Left renal cortex interstitium (tissue), 4 donors: ENCODE results near the gene CCDC106. TPM values are rescaled to one million over a fixed set of nuclear protein-coding genes. Genes with fewer than 3 reads are reported as not detected.

ENCODE experiments used
- DNase-seq, 4 donors: peaks; one replicate each; pipeline ENCODE4 v3.0.0-alpha.2; 2013; ENCODE audit warnings: low read depth in 4 of 4, low spot score in 2 of 4, missing footprints in 1 of 4
- polyA plus RNA-seq, 4 donors: library from polyadenylated mRNA; unstranded; fragments of 120-200 nt; gene quantifications; one replicate each; pipeline ENCODE4 v1.2.1, GENCODE V29; 2013; ENCODE audit not compliant: insufficient read length in 4 of 4

The CCDC106 gene
- polyA plus RNA-seq, 4 donors: 18.3 to 29.6 (median 25.8) TPM

DNA sequence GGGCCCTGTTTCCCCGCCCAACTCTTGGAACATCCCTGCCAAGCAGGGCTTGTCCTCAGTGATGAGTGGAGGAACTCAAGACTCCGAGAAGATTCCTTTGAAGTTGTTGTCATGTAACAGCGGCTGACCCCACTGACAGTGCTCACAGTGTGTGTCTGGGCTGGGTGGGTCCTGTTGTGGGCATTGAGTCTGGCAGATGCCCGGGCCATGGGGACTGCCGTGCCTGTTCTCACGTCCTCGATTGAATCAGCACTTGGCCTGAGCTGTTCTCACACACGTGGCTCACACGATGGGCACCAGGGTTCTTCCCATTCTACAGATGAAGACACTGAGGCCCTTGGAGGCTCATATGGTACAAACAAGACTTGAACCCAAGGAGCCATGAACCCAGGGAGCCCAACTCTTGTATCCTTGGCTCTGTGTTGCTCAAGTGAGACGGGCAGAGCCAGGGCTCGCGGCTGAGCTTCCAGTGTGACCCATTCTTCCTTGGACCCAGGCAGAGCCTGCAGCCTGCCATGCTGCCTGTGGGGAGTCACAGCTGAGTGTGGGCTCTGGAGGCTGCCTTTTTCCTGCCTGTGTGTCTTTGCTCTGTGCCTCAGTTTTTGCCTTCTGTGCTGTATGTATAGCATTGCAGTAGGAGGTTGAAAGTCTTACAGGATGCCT, 18.5 kb downstream of the CCDC106 start:
- DNase-seq: no peak

DNA sequence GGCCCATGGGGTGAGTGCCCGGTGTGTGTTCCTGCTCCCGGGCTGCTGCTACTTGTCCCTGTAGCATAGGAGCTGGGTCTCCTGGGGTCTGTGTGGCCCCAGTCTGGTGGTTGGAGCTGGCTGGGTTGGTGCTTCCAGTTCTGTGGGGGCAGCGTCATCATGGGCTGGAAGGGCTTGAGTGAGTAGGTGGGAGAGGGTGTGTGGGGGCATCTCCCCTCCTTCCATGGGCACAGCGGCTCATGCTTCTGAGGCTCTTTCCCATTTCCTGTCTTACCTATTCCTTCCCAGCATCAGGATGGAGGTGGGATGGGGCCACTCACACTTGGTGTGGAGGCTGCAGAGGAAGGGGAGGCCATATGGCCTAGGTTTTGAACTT, 19.0 kb downstream of the CCDC106 start:
- DNase-seq: no peak

DNA sequence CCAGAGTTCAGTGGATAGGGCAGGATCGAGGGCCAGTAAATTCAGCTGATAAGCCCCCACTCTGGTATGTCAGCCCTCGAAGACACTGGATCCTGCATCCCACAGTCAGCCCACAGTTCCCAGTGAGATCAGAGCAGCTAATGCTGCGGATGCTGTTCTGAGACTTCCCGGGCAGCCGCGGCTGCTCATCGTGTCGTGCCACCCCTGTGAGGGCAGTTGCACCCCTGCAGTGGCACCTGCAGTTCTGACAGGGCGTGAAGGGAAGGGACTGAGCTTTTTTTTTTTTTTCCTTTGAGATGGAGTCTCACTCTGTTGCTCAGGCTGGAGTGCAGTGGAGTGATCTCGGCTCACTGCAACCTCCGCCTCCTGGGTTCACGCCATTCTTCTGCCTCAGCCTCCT, 19.5 kb downstream of the CCDC106 start:
- DNase-seq: no peak

DNA sequence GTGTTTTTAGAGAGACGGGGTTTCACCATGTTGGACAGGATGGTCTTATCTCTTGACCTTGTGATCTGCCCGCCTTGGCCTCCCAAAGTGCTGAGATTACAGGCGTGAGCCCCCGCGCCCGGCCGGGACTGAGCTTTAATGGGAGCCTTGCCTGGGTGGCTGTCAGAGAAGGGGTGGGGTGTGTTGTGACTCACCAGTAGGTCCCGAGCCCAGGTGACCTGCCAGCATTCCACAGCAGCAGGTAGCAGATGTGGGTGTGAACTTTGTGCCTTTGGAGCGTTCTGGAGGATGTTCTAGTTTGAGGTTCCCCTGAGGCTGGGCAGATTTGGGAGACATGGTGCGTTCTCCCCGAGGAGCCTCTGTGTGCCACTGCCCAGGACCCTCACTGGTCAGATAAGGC, 19.9 kb downstream of the CCDC106 start:
- no peak for DNase-seq

DNA sequence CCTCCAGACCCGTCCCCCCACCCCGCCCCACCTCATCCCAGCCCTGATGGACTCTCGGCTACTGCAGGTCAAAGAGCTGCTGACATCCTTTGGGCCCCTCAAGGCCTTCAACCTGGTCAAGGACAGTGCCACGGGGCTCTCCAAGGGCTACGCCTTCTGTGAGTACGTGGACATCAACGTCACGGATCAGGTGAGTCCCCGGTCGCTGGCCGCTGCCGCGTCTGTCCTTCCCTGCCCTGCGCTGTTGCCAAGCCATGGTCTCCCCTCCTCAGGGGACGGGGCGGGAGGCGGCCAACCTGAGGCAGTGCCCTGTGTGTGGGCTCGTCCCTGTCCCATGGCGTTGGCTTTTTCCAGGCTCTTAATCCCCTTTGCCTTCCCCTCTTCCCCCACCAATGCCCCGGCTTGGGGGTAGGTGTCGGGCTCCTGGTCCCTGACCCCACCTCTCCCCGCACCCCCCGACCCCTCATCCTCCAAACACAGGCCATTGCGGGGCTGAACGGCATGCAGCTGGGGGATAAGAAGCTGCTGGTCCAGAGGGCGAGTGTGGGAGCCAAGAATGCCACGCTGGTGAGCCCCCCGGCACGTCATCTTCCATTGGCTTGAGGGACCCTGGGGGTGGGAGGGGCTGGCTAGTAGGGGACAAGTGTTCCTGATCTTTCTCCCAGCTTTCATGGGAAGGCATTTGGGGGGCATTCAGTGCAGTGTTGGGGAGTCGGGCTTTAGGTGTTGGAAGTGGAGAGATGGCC, 20.8 kb downstream of the CCDC106 start:
- no peak for DNase-seq

DNA sequence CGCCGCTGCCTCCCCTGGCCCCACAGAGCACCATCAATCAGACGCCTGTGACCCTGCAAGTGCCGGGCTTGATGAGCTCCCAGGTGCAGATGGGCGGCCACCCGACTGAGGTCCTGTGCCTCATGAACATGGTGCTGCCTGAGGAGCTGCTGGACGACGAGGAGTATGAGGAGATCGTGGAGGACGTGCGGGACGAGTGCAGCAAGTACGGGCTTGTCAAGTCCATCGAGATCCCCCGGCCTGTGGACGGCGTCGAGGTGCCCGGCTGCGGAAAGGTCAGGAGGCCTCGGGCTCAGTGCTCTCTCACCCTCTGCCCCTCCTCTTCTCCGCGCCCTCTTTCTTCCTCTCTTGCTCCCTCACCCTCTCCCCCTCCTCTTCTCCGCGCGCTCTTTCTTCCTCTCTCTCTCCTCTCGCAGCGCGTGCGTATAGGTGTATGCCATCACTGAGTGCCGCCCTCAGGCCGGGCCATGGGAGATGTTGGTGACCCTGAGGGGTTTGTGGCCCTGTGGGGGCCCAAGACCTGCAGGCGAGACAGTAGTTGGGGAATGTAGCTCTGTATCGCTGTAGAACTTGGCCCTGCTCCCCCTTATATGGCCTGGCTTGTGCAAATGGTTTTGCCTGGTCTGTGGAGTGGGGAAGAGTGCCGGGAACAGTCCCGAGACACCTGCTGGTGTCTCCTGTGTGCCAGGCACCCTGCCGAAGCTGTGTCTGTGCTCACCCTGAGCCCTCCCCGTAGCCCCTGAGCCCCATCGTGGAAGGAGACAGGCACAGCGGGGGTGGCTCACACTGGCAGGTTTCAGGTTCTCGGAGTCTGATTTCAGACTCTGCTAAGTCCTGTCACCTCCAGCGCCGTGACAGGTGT, 21.6 kb downstream of the CCDC106 start:
- DNase-seq: no peak

DNA sequence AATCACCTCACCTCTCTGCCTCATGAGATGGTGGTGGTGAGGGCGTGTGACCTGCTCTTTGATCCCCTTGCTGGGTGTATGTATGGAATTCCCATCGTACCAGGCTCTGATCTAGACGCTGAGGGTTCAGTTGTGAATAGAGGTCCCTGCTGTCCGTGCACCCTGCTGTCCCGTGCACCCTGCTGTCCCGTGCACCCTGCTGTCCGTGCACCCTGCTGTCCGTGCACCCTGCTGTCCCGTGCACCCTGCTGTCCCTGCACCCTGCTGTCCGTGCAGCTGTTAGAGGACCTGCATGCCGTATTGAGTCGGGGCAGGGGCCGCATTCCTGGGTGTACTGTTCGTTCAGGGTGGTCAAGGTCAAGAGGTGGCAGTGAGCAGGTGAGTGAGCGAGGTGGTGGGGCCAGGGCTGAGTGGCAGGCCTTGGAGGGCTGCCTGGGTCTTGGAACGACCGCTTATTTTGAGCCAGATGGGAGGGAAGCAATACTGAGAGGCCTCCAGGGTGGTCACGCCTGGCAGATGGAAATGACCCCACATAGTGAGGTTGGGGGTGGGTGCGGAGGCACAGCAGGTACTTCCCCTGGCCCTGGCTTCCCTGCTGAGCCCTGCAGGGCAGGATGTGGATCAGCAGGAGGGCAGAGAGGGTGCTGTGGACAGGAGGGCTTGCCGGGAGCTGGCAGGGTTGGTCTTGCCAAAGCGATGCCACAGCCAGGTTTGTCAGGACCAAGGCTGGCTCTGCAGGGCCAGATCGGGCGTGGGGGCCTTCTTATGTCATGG, 22.5 kb downstream of the CCDC106 start:
- DNase-seq: no peak

DNA sequence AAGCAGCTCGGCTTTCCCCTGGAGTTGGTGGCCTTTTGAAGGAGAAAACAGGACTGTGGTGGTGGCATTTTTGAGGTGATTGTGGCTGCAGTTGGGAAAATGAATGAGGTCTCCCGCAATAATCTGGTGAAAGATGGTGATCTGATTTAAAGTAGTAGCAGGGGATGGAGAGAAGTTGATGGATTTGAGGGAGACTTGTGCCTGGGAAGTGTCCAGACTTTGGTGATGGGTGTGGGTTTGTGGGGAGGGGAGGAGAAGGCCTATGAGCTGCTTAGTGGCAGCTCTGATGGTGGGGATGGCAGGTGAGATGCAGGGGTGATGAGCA, 23.0 kb downstream of the CCDC106 start:
- DNase-seq: no peak

DNA sequence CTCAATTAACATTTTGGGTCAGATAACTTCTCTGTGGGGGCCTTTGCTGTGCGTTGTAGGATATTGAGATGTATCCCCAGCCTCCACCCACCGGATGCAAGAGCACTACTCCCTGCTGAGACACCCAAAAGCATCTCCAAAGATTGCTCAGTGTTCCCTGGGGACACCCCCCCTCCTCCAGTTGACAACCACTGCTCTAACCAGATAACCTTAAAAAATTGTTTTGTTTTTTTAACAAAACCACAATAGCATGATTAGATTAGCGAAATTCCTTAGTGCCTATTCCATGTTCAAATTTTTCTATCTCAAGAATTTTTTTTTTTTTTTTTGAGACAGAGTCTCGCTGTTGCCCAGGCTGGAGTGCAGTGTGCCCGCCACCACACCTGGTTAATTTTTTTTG, 24.4 kb downstream of the CCDC106 start:
- DNase-seq: no peak

DNA sequence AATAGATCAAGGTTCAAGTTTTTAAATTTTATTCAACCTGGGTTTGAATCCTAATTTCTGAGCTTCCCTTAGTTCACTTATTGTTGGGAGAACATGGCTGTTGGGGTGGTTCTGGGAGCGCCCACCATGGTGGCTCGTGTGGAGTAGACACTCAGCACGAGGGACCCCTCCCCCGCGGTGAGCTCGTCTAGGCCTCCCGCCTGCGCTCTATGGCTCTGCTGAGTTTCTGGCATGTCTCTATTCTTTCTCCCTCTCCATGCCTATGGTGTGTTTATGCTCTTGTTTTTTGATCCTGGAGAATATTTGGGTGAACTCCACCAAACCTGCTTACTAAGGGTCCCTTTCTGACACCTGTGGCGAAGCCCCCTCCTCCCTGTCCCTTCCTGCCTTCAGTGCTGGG, 25.5 kb downstream of the CCDC106 start:
- DNase-seq: no peak

DNA sequence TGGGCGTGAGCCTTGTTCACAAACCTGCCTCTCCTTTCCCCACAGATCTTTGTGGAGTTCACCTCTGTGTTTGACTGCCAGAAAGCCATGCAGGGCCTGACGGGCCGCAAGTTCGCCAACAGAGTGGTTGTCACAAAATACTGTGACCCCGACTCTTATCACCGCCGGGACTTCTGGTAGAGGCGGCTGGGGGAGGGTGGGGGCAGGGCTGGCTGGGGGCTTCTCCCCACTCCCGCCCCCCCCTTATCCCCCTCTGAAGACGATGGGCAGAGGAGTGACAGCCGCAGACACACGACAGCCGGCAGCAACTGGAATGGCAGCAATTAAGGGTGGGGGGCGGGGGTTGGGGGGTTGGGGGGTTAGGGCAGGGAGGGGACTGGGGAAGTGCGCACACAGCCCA, 25.9 kb downstream of the CCDC106 start:
- no peak for DNase-seq

DNA sequence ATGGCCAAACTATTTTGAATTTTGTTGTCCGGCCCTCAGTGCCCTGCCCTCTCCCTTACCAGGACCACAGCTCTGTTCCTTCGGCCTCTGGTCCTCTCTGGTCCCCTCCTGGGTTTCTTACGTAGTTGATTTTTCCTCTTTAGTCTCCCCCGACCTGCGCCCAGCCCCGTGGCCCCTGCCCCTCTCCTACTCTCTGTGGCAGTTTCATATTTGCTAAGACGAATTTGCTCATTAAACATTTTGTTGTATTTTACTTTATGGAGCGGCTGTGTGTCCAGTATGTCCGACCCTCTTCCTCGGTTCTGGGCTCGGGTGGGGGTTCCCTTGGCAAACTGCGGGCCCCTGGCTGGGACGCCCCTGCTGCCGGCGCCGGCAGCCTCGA, 26.4 kb downstream of the CCDC106 start:
- DNase-seq: no peak

DNA sequence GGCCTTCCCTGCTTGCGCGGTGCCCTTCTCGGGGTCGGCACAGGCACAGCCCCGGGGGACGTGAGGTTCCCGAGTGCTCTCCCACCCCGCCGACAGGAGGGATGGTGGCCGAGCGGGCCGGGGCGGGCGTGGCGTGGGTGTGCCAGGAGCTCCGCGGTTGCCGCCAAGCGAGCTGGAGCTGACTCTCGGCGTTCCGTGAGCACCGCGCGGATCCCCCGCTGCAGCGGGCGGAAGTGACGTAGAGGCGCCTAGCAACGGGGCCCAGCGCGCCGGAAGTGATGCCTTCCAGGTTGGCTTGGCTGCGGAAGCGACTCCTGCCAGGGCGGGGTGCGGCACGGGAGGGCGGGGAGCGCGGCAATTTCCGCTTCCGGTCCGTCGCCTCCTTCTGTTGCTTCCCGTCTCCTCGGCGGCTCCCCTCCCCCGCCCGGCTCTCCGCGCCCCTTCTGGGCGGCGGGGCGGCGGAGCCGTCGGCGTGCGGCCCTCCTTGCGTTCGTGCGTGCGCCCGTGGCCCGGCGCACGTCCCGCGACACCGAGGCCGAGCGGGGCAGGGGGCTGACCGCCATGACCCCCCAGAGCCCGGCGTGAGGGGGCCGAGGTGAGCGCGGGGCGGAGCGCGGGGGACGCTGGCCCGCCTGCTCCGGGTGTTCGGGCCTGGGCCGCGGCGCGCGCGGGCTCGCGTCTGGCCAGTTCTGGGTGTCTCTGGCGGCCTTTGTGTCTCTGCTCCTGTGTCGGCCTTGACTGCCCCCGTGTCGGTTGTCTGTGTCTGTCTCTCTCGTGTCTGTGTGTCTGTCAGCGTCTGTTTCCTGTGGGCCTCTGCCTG, 27.0 kb downstream of the CCDC106 start, which contains the start of gene EPN1:
TSS of gene EPN1 (plus strand) at position 386 of the 820 bp plus-strand sequence. CDS start 3,402 bp downstream, outside the sequence.
- peak; percentile 56 to 89 (median 82) for DNase-seq

DNA sequence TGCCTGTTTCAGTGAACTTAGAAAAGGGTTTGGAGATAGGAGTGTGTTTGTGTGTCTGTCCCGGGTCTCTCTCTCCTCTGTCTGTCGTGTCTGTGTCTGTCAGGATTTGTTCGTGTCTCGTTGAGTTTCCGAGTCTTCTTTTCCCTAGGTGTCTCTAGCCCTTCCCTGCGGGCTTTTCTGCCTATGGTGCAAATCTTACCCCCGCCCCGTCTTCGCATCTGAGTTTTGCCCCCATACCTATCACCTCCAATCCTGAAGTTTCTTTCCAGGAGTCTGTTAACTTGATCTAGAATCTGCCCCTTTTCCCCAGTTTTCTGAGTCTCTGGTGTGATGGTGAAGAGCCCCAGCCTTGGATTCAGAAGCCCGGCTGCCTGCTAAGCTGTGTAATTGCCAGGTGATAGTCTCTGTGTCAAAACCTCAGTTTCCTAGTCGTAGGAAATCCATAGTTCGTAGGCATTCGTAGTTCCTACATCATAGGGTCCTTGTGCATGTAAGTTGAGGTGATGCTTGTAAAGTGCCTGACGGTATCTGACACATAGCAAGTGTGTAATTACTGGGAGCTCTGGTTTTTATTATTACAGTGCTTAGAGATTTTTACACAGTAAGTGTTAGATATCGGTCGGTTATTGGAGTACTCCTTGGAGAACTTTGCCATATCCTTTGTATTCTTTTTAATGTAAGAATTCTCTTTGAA, 27.8 kb downstream of the CCDC106 start:
- no peak for DNase-seq

DNA sequence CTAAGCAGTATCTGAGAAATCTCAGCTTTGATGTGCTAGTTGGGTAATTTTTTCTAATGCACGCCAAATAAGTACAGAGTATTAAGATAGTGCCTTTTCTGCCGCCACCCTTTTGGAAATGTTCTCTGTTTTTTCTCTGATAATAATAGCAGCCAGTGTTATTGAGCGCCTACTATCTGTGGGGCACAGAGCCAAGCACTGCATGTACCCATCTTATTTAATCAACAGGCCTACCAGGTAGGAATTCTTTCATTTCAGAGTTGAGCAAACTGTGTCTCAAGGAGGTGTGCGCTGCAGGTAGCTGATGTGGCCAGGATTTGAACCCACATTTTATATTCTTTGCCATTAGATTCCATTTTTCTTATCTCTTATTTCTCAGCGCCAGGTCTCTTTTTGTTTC, 28.4 kb downstream of the CCDC106 start:
- no peak for DNase-seq

DNA sequence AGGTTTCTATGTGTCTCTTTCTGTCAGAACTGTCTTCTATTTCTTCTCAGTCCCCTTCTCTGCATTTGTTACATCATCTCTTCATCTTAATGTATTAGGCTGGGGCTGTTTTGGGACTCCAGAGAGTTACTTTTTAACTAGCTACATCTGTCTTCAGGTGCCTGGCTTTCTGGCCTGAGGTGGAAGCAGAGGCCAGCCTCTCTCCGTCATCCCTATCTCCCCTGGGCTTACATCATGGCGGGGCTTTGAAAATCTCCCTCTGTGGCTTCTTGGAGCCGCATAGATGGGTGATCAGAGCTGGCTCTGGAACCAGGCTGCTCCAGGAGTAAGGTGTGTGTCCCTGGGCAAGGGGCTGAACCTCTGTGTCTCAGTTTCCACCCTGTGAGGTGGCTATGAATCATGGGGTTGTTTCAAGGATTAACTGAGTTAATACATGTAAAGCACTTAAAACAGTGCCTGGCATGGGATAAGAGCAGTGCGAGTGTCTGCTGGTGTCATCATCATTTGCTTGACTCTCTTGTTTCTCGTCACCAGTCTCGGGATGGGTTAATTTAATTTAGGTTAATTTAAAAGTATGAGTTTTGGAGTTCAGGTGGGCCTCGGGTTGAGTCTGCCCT, 29.0 kb downstream of the CCDC106 start:
- DNase-seq: no peak

DNA sequence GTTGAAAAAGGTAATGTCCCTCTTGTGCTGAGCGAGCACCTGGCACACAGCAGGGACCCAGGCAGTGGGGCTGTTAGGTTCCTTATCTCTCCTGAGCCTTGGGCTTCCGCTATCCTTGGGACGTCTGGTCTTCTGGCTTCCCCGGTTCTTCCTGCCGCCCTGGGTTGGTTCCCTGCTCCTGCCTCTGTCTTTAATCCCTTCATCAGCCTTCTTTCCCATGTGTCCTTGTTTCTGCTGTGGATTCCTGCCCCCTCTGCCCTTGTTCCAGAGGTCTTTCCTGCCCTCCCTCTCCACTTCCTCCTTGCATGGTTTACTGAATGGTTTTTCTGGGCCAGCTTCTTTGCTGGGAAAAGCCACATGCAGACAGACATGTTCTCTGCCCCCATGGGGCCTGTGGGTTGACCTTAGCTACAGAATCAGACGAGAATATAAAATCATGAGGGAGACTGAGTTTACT, 29.6 kb downstream of the CCDC106 start:
- no peak for DNase-seq

DNA sequence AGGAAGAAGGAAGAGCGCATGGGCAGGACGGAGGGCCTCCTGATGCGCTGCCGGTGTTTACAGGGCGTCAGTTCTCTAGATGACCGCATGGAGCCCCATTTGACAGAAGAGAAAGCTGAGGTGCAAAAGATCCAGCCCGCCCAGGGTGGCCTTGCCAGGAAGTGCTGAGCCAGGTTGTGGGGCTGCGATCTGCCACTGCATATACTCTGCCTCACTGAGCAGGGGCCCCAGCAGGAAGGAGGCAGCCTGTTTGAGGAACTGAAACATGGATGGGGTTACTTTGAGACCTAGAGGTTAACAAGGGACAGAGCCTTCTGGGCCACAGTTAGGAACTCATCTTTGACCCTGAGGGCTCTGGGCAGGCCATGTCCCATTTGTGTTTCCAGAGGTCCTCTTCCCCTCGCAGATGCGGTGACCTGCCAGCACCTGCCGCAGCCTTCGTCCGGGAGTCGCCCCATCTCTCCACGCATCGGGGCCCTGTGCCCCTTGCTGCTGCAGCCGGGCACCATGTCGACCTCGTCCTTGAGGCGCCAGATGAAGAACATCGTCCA, 30.2 kb downstream of the CCDC106 start:
- no peak for DNase-seq
